SK-MEL-5 (cell line): ENCODE results near the gene CD276. TPM values are rescaled to one million over a fixed set of nuclear protein-coding genes. Genes with fewer than 3 reads are reported as not detected.

Experiments
- DNase-seq: peaks from one replicate; pipeline ENCODE4 v3.0.0-alpha.2; 2016; ENCODE audit warnings: low read depth, low spot score
- in situ Hi-C: cut with HindIII; loops from 2 replicates; pipeline ENCODE4 v1.10.0; 2016; ENCODE audit warnings: low sequenced_read_pairs, high pct_unique_total_duplicates, low pct_unique_long_range_greater_than_20kb
- total RNA-seq: library from RNA; depleted of rRNA; stranded (reverse); fragments of >200 nt; shearing (Covaris generic); gene quantifications from 2 replicates; pipeline ENCODE4 v1.2.3, GENCODE V29; 2014

The CD276 gene
- total RNA-seq, 1 experiment from 2014 or later, result 27.2 TPM

DNA sequence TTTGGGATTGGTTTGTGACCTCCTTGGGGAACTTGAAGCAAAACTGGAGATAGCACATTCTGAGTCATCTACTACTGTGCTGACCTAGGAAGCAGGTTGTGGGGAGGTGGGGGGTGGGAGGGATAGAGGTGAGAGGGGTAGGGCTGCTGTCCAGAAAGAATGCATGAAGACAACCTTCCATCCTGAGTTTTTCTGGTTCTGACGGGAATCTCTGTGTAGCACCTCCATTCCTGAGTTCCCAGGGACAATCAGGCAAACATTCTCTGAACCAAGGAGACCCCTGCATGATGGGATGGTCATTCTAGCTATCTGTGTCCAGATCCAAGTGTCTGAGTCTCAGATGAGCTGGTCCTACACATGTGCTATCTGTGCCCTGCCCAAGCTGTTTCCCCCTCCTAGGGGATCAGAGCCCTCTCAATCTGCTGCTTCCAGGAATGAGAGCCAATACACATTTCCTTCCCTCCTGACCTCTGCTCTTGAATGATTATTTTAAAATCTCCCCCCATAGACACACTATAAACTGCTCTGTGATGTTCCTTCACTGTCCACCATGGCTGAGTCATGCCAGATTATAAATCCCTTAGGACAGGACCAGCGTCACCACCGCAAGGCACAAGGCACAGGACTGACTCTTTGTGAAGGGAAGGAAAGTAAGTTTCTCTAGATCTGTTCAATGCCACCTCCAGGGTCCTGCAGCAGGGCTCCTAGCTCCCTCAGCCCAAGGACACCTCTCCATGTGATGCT, 2.2 kb upstream of the CD276 start:
- DNase-seq, result no peak
- in situ Hi-C loops, result no loop called here

DNA sequence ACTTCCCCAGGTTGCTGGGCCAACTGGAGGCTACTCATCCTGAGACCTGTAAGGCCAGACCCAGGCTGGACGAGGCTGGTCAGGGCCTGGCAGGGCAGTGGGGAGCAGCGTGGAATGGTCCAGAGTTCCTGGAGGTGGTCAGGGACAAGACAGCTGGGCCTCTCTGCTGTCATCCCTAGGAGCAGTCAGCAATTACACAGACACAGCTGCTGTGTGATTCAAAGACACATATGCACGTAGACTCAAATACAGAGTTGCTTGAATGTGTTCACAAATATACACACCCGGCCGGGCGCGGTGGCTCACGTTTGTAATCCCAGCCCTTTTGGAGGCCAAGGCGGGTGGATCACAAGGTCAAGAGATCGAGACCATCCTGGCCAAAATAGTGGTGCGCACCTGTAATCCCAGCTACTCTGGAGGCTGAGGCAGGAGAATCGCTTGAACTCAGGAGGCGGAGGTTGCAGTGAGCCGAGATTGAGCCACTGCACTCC, 1.5 kb upstream of the CD276 start:
- DNase-seq, result no peak
- in situ Hi-C loops, result no loop called here

DNA sequence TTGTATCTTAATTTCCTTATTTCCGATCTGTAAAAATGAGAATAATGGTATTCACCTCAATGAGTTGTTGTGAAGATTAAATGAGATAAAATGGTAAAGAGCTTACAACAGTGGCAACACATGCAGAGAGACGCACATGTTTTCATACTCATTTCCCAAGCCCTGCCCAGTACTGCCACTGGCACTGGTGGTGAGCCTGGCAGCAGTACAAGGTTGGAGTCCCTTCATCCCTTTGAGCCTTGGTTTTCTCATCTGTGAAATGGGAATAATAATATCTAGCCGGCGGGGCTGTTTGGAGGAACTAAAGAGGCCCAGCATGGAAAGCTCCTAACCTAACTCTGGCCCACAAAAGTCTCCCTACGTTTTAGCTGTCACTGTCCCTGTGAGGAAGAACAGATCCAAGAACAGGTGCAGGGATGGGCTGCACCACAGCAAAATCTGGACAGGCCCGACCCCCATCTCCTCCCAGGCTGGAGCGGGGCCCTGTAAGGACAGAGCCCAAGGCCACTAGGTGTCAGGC, 866 bp upstream of the CD276 start:
- no peak for DNase-seq
- in situ Hi-C loops, result no loop called here

DNA sequence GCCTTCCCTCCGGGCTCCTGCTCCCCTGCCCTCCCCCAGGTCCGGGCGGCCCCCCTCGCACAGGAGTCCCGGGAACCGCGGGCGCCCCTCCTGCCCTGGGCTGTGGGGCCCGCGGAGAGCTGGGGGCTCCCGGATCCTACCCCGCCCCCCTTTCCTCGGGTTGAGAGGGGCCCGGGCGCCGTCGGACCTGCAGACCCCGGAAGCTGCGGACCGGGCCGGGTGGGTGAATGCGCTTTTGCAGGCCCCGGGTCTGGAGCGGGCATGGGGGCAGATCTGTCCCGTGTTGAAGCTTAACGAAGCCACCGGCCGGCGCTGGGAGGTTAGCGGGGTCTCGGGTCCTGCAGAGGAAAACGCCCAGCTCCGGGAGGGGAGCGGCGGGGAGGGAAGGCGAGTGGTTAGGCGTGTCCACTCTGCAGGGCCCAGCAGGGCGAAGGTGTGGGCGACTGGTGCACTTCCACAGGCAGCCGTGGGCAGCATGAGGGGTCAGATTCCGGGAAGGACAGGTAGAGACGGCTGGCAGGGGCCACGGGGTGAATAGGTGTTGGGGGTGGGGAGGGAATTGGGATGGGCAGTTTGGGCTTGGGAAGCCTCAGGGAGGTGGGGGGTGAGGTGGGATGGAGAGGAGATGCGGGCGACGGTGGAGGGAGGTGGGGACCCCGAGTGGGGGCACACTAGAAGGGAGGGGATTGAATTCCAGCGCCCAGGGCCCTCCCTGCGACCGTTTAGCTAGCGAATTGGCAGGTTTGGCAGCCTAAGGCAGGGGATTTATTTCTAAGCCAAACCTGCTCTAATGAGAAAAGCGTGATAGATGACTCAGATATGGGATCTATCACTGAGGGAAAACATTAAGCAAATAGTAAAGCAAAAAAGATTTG, 635 bp downstream of the CD276 start:
- no peak for DNase-seq
- in situ Hi-C loops, result no loop called here

DNA sequence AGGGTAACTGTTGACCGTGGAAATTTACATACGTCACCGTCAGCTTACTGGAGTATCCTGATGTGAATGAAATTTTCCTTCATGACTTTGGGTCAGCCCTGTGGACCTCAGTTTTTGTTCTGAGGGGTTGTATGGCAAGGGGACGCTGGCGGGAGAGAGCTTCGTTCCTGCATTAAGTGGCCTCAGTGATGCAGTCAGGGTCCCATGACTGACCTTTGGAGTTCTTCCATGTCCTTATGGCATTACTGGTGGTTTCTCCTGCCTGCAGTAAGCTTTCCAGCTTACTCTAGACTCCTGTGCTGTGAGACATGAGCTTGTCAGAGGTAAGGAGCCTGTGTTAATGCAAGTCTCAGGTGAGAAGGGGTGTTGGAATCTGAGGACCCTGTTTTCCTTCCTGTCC, 1.8 kb downstream of the CD276 start:
- no peak for DNase-seq
- in situ Hi-C loops, result no loop called here

DNA sequence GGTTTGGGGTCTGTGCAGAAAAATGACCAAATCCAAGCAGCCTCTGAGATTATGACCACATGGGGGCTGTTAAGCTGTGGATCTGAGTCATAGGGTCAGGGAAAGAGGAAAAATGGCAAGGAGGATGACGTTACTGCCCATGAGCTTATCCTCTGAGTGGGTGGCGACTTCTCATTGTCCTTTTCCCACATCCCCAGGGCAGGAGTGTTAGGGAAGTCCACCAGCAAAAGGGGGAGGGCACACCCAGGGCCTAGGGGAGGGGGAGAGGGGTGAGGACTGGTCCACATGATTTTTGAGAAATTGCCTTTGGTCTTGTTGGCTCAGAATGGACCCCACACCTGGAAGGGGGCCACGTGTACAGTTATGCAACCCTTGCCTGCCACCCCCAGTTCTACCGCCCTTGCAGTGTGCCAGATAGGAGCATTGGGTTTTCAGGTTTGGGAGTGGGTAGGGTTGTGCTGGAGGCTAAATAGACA, 2.6 kb downstream of the CD276 start:
- peak; percentile 57 for DNase-seq
- in situ Hi-C loops, result no loop called here

DNA sequence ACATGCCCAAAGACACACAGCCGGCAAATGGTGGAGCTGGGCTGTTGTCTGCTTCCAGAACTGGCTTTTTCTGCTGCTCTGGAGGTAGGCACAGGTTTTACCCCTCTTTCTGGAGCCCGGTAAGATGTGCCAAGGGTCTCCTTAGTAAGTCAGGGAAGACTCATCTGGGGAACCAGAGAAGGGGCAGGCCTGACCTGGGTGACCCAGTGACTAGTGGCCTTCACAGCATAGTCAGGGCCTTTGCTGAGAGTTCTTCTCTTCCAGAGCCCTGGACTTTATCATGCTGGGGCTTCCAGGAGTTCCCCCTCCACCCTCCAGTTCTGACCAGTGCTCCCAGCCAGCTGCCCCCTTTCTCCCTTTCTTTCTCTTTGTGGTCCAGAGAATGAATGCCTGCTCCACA, 3.2 kb downstream of the CD276 start:
- in situ Hi-C loops, result no loop called here
- no peak for DNase-seq

DNA sequence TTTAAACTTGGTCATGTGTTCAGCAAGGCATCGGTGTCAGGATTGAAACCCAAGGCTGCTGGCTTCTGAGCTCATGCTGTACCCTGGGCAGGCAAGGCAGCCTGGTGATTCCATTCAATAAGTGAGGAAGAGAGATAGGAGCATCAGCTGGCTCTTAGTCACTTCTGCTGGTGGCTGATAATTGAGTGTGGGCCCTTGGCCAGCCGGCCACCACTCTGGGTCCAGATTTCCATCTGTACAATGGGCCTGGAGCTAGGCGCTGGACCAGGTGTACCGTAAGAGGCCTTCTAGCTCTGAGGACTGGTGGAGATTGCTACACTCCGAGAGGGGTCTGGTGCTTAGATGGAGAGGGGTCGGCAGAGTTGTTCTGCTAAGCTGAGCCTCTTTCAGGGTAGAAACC, 4.3 kb downstream of the CD276 start:
- no peak for DNase-seq
- in situ Hi-C loops, result no loop called here

DNA sequence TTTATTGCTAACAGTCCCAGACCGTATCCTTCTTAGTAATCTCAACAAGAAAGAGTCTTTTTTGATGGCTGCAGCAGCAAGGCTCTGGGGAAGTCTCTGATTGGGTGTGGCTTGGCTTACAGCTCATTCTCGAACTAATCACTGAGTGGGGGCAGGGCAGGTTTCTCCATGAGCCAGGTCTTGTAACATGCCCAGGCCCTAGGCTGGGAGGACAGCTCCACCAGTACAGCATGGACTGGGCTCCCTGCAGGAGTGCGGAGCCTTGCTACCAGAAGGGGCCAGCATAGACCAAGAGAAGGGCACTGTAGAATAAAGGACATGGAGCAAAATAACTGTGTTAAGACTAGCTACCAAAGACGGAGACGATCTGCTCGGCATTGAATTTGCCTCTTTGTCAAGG, 7.2 kb downstream of the CD276 start:
- in situ Hi-C loops, result no loop called here
- peak; percentile 58 for DNase-seq

DNA sequence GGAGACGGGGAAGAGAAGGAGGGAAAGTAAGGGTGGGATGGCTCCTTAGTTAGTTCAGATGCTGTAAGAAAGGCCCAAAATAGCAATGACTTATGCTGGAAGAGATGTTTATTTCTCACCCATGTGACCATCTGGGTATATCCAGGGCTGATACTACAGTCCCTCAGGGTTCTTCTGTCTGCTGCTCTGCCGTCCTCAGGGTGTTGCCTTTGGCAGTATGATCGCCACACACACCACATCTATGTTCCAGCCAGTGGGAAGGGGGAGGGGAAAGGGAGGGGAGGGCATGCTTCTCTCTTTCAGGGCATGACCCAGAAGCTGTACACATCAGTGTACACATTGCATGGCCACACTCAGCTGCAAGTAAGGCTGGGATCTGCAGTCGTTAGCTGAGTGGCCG, 10.2 kb downstream of the CD276 start:
- in situ Hi-C loops, result no loop called here
- no peak for DNase-seq

DNA sequence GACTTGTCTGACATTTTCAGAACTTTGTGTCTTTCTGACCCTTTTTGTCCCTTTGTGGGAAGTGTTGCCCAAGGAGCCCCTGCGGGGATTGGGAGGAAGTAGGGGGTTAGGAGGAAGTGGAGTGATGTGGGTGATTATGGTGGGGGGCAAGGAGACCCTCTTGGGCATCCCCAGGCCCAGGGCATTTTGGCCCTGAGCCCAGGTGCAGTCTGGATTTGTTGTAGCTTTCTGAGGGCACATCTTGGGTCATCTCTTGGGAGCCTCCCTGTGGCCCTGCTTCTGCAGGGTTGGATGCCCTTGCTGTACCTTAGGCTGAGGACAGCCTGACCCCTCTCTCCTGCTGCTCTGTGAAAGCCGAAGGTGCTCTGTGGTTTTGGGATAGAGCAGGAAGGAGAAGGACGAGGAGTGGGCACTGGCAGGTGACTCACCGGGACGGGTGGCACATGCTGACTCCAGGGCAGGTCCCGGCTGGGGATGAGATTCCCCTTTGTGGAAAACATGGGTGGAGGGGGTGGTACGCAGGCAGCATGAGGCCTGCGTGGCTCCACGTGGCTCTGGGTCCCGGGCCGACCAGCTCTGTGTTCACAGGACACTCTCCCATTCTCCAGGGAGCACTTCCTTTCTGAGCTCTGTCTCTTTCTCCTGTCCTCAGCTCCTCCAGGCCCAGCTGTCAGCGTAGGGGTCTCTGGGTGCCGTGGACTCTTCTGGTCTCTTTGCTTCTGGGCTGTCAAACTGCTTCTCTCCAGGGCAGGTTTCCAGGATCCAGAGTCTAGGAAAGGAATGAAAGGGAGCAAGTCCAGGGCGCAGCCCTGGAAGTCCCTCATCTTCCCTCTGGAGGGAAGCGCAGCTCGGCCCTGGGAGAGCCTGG, 11.8 kb downstream of the CD276 start:
- DNase-seq, result no peak
- in situ Hi-C loops, result no loop called here

DNA sequence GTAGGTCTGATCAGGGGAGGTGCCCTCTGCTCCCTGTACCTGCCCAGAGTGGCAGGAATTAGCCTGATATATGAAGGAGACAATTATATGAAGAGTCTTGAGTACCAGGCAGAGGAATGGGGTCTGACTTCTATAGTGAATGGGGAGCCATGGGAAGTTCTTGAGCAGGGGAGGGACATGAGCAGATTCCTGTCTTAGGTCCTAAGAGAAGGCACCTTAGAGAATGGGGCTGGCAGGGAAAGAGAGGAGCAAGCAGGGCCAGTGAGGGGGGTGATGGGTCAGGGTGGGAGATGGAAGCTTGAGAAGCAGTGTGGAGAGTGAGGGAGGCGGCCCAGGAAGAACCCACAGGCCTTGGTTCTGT, 12.4 kb downstream of the CD276 start:
- in situ Hi-C loops, result no loop called here
- DNase-seq, result no peak

DNA sequence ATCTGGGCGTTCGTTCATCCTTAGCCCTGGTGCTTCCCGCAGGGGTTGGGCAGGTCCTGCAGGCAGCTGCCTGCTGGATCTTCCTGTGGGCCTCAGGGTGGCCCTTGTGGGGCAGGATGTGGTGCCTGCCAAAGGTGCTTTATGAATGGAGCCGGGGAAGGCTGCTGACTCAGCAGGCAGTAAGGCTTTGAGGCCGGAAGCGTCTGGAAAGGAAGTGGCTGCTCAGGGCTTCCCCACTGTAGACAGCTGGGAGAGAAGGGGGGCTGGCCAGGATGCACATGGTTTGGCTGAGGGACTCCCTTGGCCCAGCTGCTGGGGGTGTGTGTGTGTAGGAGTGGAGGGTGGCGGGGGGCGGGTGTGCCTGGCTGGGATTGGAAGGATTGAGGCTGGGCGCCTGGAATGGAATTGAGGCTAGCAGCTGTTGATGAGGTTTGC, 12.9 kb downstream of the CD276 start:
- in situ Hi-C loops, result no loop called here
- peak; percentile 74 for DNase-seq

DNA sequence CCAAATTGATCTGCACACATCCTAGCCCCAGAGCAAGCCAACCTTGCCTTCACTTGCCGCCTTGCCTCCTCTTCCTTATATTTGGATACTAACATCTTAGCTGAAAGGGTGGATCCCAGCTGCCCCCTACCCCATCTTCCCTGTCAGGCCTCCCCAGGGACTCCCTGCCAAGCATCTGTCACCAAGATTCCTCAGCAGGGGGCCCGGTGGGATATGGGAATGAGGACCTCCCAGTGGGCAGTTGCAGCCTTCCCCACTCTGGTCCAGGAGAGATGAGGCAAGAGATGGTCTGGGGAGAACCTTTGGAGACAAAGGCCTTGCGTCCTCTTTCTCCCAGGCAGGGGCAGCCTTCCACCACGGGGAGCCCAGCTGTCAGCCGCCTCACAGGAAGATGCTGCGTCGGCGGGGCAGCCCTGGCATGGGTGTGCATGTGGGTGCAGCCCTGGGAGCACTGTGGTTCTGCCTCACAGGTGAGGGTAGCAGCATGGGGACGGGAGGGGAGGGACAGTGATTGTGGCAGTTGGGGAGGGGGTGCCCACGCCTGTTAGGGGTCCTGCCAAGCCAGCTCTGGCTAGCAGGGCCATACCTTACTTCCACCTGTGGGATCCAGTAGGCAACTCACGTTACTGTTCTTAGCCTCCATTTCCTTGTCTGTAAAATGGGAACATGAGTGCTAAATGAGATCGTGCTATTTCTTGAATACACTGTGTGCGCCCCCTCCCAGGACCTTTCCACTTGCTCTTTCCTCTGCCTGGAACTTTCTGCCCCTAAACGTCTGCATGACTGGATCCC, 15.3 kb downstream of the CD276 start:
- in situ Hi-C loops, result no loop called here
- no peak for DNase-seq

DNA sequence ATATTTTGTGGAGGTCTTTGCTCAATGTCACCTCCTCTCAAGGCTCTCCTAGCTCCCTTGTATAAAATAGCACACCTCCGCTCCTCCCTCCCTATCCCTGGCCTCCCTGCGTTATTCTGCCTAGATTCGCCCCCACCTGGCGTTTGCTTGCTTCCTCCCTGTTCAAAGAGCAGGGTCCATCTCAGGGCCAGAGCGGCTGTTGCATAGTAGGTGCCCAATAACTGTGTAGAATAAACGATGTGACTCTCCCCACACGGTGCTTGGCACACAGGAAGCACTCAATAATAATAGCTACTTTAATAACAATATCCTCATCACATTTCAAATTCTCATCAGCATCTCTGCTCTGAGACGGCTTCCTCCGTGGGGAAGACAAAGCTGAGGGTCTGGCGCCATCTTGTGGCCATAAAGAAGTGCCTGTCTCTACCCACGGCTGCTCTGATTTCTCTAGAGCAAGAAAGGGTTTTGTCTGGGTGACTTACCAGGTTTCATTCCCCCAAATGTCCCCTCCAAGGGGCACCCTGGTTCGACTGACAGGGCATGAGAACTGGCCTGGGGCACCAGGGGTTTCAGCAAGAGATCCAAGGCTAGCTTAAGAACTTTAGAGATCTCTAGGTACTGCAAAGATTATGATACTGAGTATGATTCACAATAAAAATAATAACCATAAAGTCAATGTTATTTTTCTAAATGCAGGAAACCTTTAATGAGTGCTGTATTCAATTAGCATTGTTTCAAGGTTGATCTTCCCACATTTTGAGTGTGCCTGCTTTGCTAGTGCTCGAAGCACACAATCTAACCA, 16.1 kb downstream of the CD276 start:
- in situ Hi-C loops, result no loop called here

More for the DNA sequence above, 16.1 kb downstream of the CD276 start:
- peak; percentile 81 for DNase-seq
